Testis (tissue), 3 donors: Measurements from ENCODE around the gene ALDH1A3. TPM values are rescaled to one million over a fixed set of nuclear protein-coding genes. Genes with fewer than 3 reads are reported as not detected.

Experiments
- DNase-seq: peaks from one replicate; pipeline ENCODE4 v3.0.0-alpha.2; 2019
- H3K27ac ChIP-seq, 2 donors: fragments of 200-600 bp; sonication (generic); one replicate each; pipeline ENCODE4 v1.5.1; 2019
- H3K27me3 ChIP-seq: fragments of 200-600 bp; sonication (generic); one replicate; pipeline ENCODE4 v1.5.1; 2019
- H3K36me3 ChIP-seq: fragments of 200-600 bp; sonication (generic); one replicate; pipeline ENCODE4 v1.5.1; 2017; ENCODE audit warnings: low read depth; ENCODE audit errors: missing control alignments
- H3K4me1 ChIP-seq: fragments of 200-600 bp; sonication (generic); one replicate; pipeline ENCODE4 v1.5.1; 2019
- H3K4me3 ChIP-seq, 2 donors: fragments of 200-600 bp; sonication (generic); one replicate each; pipeline ENCODE4 v1.5.1; 2017 to 2019
- H3K9me3 ChIP-seq: fragments of 200-600 bp; sonication (generic); one replicate; pipeline ENCODE4 v1.5.1; 2017
- POLR2A ChIP-seq: fragments of 450-650 bp; IDR thresholded peaks from one replicate; pipeline ENCODE4 v1.6.1; 2017; ENCODE audit warnings: antibody characterized with exemption, mild to moderate bottlenecking, moderate library complexity
- WGBS, 2 donors: methylation state at CpG; one replicate each; pipeline ENCODE4 v1.1.5; 2018; 5-methylcytosine and 5-hydroxymethylcytosine counted together
- intact Hi-C: fragments of 100-400 bp; cut with DNase I; formaldehyde crosslinking; loops from one replicate; pipeline ENCODE4 v1.15.1; 2023; ENCODE audit warnings: low total_unique reads
- polyA plus RNA-seq: library from polyadenylated mRNA; stranded (reverse); fragments of 350-450 nt; fragmentation: Illumina TruSeq; extraction: RNeasy Lipid Tissue Mini Kit (QIAGEN cat#74804); gene quantifications from one replicate; pipeline ENCODE4 v1.2.3, GENCODE V29; 2014; ENCODE audit warnings: low read depth, low replicate concordance; ENCODE audit not compliant: insufficient read depth
- total RNA-seq, 2 donors: library from RNA; depleted of rRNA; stranded (reverse); fragments of >200 nt; gene quantifications; one replicate each; pipeline ENCODE4 v1.2.3, GENCODE V29; 2016
- TF ChIP-seq, protein P1 (sequence below), 3 experiments: fragments of 450-650 bp in 2 of 3; fragments of 200-600 bp in 1 of 3; sonication (generic) in 1 of 3; IDR thresholded peaks; one replicate each; pipeline ENCODE4 v1.5.1; 2016 to 2019; ENCODE audit warnings: antibody characterized with exemption in 3 of 3, mild to moderate bottlenecking in 2 of 3, moderate library complexity in 1 of 3

ALDH1A3 gene
- total and polyA plus RNA-seq, 3 donors from 2014 or later, result 29.5 to 69.9 (median 42.5) TPM

DNA sequence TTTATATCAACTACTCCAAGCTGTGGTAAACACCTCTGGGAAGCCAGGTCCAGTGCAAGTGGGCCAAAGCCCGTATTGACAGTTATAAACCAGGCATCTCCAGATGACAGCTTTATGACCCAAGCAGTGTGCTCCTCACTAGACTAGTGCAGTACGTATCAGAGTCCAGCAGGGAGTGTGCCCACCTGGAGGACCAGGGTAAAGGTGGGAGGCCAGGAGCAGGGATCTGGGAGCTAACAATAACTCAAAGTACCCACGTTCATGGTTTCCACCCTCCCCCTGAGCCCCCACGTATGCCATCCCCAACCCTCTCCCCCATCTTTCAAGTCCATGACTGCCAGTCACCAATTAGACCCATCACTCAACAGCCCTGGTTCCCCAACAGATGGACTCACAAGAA is 27.0 kb upstream of the ALDH1A3 start:
- no peak for DNase-seq
- H3K27ac ChIP-seq, result no peak overlapping the region
- H3K27me3 ChIP-seq, result no peaks in the 10 kb centered on the region
- TF ChIP-seq POLR2A, result no peak
- TF ChIP-seq, protein P1, sequence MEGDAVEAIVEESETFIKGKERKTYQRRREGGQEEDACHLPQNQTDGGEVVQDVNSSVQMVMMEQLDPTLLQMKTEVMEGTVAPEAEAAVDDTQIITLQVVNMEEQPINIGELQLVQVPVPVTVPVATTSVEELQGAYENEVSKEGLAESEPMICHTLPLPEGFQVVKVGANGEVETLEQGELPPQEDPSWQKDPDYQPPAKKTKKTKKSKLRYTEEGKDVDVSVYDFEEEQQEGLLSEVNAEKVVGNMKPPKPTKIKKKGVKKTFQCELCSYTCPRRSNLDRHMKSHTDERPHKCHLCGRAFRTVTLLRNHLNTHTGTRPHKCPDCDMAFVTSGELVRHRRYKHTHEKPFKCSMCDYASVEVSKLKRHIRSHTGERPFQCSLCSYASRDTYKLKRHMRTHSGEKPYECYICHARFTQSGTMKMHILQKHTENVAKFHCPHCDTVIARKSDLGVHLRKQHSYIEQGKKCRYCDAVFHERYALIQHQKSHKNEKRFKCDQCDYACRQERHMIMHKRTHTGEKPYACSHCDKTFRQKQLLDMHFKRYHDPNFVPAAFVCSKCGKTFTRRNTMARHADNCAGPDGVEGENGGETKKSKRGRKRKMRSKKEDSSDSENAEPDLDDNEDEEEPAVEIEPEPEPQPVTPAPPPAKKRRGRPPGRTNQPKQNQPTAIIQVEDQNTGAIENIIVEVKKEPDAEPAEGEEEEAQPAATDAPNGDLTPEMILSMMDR (IDR thresholded peaks at IDR 0.05), result no peak
- intact Hi-C loops, result no loop called here
- no peak overlapping the region for H3K4me3 ChIP-seq
- H3K9me3 ChIP-seq, result no peaks in the 10 kb centered on the region
- H3K36me3 ChIP-seq, result no peaks in the 10 kb centered on the region
- peaks cover 11% of the 10 kb centered on the region for H3K4me1 ChIP-seq
- WGBS, 2 donors, result 86 to 88% methylated on average over 4 of the region's 4 CpGs

DNA sequence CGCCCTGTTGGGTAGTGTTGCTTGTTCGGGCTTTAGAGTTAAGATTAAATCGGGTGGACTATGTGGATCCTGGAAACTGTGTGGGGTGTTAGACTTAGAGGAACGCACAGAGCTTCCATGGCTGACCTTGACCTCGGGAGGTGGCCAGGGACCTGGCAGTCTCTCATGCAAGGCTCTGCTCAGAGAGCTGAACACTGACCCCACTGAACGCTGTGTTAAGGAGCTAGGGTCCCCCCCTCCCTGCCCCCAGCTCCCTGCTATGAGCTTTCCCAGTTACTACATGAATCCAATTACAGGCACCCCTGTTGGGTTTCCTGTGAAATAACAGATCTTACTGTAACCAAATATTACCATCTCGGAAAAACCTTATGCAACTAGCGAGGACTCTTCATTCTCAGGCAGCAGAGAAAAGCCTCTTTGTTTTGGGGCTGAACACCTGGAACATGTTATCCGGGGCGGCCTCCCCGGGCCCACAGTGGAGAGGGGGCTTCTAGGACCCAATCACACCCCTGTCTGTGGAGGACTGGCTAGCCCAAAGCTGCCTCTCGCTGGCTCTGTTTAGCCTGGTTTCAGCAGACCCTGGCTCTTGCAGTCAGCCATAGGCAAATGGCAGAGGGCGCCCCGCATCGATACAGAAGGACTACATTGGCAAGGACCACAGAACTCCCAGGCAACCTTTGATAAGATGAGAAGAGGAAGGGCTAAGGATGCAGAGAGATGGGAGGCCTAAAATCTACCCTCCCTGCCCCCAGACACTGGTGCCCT is 25.8 kb upstream of the ALDH1A3 start:
- intact Hi-C loops, result no loop called here
- Histone ChIP-seq H3K36me3 (no peaks in the 10 kb centered on the region), H3K4me3 (no peak overlapping the region), H3K4me1 (peaks cover 11% of the 10 kb centered on the region), H3K27ac (no peak overlapping the region), H3K9me3 (no peaks in the 10 kb centered on the region), H3K27me3 (no peaks in the 10 kb centered on the region)
- WGBS, 2 donors, result 42 to 54% methylated on average over 10 to 15 of the region's 15 CpGs
- TF ChIP-seq, protein P1 (IDR thresholded peaks at IDR 0.05), result no peak
- no peak for TF ChIP-seq POLR2A
- DNase-seq, result no peak

DNA sequence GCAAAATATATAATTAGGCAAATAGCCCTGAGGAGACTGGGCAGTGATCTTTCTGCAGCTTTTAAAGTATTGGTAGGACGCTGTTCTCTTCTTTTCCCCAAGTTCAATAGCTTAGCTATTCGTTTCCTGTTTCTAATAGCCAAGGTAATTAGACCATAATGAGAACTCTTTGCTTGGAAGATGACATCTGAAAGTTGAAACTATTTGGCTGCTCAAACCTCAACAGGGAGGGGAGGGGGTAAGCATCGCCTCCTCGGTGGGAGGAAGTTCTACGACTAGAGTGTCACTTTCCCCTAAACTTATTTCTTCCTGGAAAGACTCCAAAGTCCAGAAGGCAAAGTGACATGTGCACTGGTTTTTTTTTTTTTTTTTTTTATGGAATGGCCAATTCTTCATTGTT is 22.8 kb upstream of the ALDH1A3 start:
- no peak for DNase-seq
- Histone ChIP-seq H3K27ac (no peak overlapping the region), H3K4me1 (peaks cover 8% of the 10 kb centered on the region), H3K4me3 (no peak overlapping the region), H3K36me3 (no peaks in the 10 kb centered on the region), H3K27me3 (no peaks in the 10 kb centered on the region), H3K9me3 (no peaks in the 10 kb centered on the region)
- intact Hi-C loops, result no loop called here
- TF ChIP-seq POLR2A, result no peak
- TF ChIP-seq, protein P1 (IDR thresholded peaks at IDR 0.05), result no peak
- 47 to 65% methylated on average over 5 of the region's 5 CpGs for WGBS, 2 donors

DNA sequence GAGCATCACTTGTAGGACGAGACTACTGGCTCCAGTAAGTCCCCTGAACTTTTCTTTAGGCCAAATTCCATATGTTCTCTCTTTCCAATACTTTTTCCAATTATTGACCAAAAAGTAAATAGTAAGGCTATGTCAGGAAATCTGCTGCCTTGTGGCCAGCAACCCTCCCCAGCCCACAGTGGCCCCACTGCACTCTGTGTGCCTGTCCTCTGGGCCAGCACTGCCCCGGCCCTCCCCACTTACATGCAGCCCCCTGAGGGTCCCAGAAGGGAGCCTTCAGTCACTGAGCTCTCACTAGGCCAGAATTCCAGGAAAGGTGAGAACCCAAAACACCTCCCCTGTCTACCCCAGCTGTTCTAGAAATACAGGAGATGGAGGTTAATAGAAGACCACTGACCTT is 21.3 kb upstream of the ALDH1A3 start:
- TF ChIP-seq, protein P1 (IDR thresholded peaks at IDR 0.05), result no peak
- intact Hi-C loops, result no loop called here
- no peak for DNase-seq
- no peaks in the 10 kb centered on the region for H3K9me3 ChIP-seq
- 89 to 96% methylated on average over 2 of the region's 2 CpGs for WGBS, 2 donors
- no peaks in the 10 kb centered on the region for H3K27me3 ChIP-seq
- H3K36me3 ChIP-seq, result no peaks in the 10 kb centered on the region
- no peak overlapping the region for H3K4me3 ChIP-seq
- H3K4me1 ChIP-seq, result peaks cover 8% of the 10 kb centered on the region
- no peak overlapping the region for H3K27ac ChIP-seq
